NCI-H345 treated with DMSO at 0.1 percent for 48 hours (cell line): Measurements from ENCODE around the gene AFM.

ENCODE experiments used
- DNase-seq: peaks from one replicate; lab custom pipeline; 2025; ENCODE audit not compliant: unreplicated experiment; lab: John Stamatoyannopoulos, UW

AFM gene

DNA sequence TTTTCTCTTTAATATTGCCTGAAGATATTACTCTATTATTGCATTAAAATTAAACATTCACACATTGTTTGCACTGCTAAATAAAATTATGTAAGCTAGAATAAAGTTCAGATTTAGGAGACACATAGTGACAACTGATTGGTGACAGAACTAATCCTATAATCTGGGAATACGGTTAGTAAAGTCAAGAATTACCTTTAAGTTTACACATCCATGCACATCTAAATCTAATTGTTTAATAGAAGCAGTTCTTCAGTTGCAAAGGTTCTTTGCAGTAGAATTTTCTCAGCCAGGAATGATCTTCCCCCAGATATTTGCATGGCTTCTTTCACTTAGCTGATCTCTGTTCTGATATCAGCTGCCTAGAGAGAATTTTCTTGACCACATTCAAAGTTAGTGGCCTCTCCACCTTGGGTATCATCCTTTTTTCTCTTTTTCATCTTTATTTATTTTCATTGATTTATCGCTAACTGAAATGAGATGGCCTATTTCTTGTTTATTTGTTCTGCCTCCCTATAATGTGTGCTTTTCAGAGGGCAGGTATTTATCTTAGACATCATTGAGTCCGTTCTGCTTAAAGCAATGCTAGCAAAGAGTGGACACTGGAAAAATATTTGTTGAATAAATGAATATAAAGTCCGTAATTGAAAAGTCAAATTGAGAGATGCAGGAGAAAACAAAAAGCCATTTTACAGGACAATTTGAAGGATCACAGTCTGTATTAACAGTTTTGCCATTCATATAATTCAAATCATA, 32.9 kb upstream of the AFM start:
- no peak for DNase-seq

- DNase-seq: peak; percentile 91
Observed at GRCh38 chr4:73450398-73451004, 31.0 kb upstream of the AFM start.

DNA sequence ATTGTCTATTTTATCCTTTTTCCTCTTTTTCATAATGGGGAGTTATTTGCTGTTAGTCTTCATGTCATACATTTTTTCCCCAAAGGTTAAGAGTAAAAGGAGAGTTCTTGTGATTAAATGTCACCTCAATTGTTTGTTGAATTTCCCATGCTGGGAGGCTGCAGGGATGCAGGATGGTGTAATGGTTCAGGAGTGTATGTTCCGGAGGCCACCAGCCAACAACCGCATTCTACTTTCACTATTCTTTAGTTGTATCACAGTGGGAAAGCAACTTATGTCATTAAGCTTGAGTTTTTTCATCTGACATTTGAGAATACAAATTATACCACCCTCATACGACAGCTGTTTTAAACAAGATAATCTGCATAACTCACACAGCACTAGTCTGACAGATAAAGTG, 30.1 kb upstream of the AFM start:
- peak; percentile 78 for DNase-seq

- DNase-seq: no peak
Observed at GRCh38 chr4:73451981-73452747, 29.4 kb upstream of the AFM start.

DNA sequence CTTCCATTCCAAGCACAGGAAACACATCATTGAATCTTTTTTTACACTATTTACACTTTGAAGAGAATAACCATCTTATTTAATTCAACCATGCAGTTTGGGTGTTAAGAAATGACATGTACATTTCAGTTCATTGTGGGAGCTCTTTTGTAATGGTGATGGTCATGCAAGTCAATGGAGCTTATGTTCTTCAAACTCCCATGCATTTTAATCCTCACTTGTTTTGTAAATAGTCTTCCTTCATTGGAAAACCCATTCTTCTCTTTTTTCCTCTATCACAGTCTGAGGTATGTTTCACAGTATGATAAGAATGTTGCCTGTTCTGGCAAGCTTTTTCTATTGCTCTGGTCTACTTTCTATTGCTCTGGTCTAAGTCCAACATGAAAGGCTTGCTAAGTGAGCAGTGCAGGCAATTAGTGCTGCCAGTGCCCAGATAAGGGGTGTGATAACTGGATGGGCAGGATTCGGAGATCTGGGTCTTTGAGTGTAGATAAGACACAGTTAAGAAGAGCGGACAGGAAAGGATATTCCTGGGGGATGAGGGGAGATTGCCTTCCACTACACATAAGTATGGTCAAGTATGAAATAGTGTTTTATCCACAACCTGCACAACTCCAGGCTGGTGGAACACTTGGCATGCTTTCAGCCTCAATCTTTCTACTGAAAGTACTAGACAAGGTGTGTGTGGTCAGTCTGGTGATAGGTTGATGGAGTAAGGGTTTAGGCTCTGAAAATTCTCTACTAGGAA, 28.4 kb upstream of the AFM start:
- DNase-seq: no peak

GRCh38 chr4:73453701-73454005, 27.9 kb upstream of the AFM start:
- DNase-seq: no peak

DNA sequence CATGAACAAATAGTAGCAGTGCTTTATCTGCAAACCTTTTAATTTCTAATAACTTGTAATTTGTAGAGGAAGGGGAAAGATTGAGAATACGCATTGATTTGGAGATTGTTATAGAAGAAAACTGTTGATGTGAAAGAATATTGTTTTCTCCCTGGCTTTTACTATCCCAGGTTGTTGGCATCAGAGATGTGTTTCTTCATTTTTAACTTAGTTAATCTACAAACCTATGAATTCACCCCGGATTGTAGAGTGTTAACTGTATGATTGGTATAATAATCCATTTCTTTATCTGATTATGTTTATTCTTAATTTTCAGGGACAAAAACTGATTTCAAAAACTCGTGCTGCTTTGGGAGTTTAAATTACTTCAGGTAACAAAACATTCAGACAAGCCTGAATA, 26.6 kb upstream of the AFM start:
- DNase-seq: no peak

DNA sequence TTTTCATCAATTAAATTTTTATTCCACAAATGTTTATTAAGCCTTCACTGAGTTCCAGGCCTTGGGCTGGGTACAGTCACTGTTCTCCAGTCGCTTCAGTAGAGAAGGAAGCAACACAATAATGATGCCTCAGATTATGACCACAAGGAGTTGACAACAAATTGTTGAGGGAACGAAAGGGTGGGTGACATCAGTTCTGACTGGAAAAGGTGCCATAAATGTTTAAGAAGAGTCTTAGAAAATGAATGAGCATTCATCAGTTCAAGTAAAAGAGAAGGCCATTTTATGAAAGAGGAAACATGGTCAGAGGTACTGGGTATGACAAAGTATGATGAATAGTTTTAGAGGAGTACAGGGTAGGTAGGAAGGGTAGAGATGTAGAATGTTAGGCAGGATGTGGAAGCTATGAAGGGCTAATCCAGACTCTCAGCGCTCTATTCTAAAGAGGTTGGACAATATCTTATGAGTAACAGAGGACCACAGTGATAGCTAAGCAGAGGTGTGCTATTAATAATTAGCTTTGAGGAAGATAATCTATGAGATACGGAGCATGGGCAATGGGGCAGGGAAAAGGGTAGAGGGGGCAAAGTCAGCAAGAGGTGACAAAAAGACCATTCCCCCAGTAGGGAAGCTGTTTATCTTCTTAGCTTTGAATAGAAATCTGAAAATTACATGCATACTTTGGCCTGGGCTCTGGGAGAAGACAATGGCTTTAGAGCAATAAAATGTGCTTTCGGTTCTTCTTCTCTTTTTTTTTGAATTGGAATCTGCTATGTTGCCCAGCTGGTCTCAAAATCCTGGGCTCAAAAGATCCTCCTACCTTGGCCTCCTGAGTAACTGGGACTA, 25.1 kb upstream of the AFM start:
- DNase-seq: no peak

- DNase-seq: no peak
Observed at GRCh38 chr4:73458184-73459047, 23.1 kb upstream of the AFM start.

DNA sequence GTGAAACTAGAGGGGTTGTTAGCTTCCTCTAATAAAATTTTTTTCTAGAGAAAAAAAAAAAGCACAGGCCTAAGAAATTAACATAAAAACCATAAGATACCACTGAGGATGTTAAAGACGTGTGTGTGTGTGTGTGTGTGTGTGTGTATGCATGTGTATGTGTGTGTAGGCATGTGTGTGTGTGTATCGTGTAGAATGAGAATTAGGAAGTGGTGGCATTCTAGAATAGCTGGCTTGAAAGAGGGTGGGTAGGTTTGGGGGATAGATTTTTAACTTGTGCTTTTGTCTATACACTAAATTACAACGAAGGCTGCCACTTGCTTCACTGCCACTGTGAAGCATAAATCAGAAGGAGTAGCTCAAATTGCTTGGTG, 22.5 kb upstream of the AFM start:
- no peak for DNase-seq

- no peak for DNase-seq
Observed at GRCh38 chr4:73460913-73461522, 20.5 kb upstream of the AFM start.

GRCh38 chr4:73468170-73468569, 13.4 kb upstream of the AFM start:
- DNase-seq: no peak

DNA sequence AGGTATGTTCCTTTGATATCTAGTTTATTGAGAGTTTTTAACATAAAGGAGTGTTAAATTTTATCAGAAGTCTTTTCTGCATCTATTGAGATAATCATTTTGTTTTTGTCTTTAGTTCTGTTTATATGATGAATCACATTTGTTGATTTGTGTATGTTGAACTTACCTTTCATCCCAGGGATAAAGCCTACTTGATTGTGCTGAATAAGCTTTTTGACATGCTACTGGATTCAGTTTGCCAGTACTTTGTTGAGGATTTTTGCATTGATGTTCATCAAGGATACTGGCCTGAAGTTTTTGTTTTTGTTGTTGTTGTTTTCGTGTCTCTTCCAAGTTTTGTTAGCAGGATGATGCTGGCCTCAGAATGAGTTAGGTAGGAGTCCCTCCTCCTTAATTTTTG, 10.8 kb upstream of the AFM start:
- no peak for DNase-seq

GRCh38 chr4:73477176-73477575, 4.4 kb upstream of the AFM start:
- DNase-seq: no peak

DNA sequence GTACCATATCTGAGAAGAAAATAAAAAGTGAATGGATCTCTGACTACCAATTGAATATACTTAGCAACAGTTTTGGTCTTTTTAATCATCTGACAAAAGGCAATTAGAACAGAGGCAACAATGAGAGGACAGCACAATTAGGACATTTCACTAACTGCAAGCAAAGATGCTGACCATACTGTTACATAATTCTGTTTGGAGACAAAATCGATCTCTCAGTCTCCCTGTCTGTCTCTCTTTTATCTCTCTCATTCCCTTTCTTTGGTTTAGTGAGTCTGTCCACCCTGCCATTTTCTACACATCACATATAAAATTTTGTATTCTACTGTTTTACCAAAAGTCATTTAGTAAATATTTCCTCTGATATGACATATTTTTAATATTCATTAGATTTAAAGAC, 2.2 kb upstream of the AFM start:
- DNase-seq: no peak

GRCh38 chr4:73485085-73485484, 3.5 kb downstream of the AFM start:
- no peak for DNase-seq

GRCh38 chr4:73485596-73485995, 4.1 kb downstream of the AFM start:
- no peak for DNase-seq

GRCh38 chr4:73486497-73486896, 5.0 kb downstream of the AFM start:
- no peak for DNase-seq

DNA sequence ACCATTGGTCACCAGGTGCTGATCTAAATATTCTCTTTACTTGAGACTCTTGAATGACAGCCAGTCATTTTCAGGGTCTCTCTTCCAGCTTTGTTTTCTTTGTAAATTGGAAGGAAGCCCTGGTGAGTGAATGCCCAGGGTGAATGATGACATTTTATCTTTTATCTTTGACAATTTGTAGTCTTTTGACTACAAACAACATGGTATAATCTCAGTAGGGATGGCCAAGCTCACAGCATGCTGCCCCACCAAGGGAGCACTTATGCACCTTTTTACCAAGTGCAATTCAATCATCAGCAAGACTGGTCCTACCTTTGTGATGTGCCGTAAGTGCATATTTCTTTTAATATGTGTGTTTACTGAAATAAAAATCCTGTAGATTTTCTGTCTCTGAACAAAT, 5.7 kb downstream of the AFM start:
- peak; percentile 68 for DNase-seq
